Measurements from ENCODE around the gene JAGN1.
"Not testable (repeated sequence)": the region's sequence is repeated elsewhere in the genome, so short reads cannot be mapped to it uniquely, and the experiment has no call there.

Gene JAGN1

DNA sequence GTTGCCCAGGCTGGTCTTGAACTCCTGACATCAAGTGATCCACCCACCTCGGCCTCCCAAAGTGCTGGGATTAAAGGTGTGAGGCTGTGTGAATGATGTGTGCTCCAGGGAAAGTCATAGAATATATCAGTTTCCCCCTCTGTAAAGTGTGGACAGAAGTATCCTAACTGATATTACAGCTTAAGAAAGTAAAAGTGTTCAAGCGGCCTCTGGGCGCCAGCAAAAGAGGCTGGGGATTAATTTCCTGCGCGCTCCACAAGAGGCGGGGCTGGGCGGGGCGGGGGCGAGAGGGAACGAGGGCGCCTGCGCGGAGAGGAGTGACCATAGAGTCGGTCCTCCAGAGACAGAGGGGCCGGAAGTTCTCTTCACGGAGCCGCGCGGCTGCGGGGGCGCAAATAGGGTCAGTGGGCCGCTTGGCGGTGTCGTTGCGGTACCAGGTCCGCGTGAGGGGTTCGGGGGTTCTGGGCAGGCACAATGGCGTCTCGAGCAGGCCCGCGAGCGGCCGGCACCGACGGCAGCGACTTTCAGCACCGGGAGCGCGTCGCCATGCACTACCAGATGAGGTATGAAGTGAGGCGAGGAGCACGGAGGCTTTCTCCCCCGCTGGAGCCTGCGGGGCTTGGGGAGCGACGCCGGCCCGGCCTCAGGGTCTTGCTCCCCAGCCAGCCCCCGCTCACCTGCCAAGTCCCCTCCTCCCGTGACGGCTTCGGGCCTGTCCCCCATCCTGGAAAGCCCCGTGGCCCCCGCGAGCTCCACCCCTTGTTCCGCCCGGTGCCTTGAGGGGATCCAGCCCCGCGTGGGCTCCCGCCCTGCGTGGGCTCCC, at the start of gene JAGN1:
JAGN1 (plus strand) TSS at position 362 of the 823 bp plus-strand sequence; CDS start at position 475, 113 bp downstream.
- peak; percentile 90 for DNase-seq

- DNase-seq = no peak
Observed at GRCh38 chr3:9841015-9841414, 49.4 kb upstream of the JAGN1 start.

- DNase-seq = peak; percentile 97
Observed at GRCh38 chr3:9843715-9844438, 46.5 kb upstream of the JAGN1 start, which contains the start of gene RPUSD3. RPUSD3 (minus strand) TSS chr3:9844008; CDS start chr3:9843990, 18 bp downstream.

DNA sequence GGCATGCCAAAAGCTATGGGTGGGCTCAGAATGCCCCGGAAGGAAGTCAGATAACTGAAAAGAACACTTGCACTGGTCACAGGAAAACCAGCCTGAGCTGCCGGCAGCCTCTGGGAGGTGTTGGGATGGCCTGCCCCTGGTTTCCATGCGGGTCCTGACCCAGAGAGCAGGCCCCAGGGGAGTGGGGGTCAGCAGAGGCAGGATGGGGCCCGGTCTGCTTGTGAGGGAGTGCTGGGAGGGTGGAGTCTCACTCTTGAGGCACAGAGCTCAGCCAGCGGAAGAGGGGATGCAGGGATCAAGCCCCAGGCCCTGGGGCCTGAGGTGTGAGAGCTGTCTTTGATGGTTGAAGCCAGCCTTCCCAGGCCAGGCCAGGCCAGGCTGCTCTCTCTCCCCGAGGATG, 44.2 kb upstream of the JAGN1 start:
- no peak for DNase-seq

GRCh38 chr3:9846931-9847488, 43.4 kb upstream of the JAGN1 start:
- no peak for DNase-seq

DNA sequence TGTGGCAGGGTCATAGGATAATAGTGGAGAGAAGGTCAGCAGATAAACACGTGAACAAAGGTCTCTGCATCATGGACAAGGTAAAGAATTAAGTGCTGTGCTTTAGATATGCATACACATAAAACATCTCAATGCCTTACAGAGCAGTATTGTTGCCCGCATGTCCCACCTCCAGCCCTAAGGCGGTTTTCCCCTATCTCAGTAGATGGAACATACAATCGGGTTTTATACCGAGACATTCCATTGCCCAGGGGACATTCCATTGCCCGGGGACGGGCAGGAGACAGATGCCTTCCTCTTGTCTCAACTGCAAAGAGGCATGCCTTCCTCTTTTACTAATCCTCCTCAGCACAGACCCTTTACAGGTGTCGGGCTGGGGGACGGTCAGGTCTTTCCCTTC, 42.5 kb upstream of the JAGN1 start:
- DNase-seq = not testable (repeated sequence)

DNA sequence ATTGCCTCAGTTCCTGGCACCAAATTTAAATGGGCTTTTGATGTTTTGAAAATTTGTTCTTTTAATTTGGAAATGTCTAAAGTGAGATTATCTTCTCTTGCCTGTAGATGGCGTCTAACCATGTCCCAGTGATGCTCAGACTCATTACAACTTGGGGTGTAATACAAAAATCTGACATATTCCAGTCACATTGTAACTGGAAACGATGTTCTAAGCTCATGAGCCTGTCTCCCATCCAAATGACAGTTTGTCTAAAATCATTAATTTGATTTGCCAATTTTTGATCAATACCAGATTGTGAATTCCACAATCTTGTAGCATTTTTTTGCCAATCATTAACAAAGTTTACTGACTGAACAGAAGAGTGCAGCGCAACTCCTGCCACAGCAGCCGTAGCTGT, 41.5 kb upstream of the JAGN1 start:
- not testable (repeated sequence) for DNase-seq

GRCh38 chr3:9851383-9851782, 39.0 kb upstream of the JAGN1 start:
- not testable (repeated sequence) for DNase-seq

- DNase-seq = not testable (repeated sequence)
Observed at GRCh38 chr3:9851926-9852325, 38.5 kb upstream of the JAGN1 start.

GRCh38 chr3:9852528-9852927, 37.9 kb upstream of the JAGN1 start:
- DNase-seq = no peak

- DNase-seq = not testable (repeated sequence)
Observed at GRCh38 chr3:9854291-9854940, 36.0 kb upstream of the JAGN1 start.

DNA sequence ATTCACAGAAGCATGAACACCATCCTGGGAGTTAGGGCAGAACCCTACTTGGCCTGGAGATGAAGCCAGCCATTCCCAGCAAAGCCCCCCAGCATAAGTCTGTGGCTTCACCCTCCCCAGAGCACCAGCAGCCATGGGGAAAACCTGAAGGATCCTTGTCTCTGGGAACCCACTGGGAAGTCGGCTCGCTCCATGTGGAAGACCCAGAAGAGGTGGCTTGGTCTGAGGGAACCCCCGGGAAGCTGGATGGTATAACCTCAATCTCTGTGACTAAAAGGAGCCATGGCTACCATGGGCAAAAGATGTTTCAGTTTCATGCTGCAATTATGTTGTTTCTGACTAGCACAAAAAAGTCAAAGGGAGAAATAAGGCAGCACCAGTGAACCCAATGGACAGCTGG, 34.8 kb upstream of the JAGN1 start:
- DNase-seq = no peak

DNA sequence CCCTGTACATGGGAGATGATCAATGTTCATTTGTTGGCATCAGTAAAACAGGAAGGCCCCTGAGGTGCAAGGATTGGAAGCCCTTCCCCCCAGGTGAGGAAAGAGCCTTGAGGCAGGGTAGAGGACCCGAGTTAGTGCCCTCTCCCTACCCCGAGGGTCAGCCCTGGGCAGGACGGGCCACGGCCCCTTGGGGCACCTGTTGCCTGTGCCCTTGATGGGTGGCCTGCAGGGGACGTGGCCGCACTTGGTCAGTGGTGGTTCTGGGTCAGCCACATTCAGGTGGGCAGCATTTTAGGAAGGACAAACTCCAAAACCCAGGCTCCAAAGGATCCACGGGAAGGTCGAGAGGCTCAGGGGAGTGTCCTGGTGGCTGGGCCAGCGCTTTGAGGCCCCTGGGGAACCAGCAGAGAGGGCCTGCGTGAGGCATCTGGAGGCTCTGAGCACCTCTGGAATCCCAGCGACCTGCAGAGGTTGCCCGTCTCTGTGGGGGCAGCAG, 30.8 kb upstream of the JAGN1 start:
- DNase-seq = no peak

DNA sequence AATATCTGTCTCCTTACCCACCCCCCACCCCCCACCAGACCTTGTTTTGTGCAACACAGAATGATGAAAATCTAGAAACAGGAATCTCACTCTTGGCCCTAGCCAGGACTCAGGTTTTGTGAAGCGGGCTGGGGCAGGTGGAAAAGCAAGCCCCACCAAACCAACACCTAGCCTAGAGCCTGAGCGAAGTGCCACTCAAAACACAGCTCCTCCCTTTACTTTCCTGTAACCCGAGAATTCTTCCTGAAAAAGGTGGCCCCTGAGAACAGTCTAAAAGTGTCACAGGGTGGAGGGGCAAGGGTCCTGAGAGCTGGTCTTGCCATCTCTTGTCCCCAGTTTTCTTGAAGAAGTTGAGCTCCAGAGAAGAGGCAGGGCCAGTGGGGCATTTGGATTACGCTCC, 29.2 kb upstream of the JAGN1 start:
- no peak for DNase-seq

DNA sequence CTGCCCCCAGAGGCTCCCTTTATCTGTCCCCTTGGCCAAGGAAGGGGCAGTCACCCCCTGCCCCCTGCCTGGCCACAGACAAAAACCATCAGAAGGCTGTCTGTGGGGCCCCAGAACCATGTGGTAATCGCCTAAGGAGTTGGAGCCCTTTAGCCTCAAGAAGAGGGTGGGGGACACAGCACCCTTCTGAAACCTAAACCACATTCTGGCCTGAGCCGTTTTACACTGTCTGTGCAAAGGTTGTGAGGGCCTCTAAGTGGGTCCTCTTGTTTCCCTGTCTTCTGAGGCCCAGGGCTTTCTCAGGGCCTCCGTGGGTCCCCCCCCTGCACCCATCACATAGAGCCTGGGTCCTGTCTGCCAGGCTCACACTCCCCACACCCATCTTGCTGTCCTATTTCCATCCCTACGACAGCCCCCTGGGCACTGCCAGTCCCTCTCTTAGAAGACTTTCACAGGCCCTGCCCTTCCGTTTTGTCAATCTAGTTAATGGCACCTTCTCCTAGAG, 28.7 kb upstream of the JAGN1 start:
- DNase-seq = no peak

GRCh38 chr3:9862391-9863057, 27.9 kb upstream of the JAGN1 start:
- peak; percentile 44 for DNase-seq

DNA sequence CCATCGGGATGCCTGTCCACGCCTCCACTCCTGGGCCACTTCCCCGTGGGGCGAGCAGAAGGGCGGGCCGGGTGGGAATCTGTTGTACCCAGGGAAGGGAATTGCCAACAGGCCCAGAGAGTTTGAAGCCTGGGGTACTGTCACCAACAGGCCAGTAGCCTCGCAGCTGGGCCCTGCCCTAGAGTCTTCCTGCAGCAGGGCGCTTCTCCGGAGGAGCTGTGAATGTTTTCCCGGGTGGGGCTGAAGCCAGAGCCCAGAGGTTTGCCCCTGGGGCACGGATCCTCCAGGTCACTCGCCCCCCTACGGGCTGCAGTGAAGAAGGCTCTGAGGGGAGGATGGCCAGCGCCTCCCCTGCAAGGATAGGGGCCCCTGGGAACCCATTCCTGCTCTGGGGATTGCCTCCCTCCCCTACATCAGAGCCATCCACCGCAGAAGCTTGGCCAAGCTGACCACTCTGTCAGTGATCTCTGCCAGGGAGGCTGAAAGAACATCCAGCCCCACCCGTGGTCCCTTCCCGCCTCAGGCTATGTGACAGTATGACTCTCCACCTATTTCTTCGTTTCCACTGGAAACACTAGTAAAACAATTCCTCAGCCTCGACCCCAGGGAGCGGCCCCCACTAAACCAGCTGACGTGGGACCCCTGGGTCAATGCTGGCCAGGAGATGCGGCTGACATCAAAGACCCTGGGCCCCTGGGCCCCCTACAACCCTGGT, 27.2 kb upstream of the JAGN1 start:
- no peak for DNase-seq

DNA sequence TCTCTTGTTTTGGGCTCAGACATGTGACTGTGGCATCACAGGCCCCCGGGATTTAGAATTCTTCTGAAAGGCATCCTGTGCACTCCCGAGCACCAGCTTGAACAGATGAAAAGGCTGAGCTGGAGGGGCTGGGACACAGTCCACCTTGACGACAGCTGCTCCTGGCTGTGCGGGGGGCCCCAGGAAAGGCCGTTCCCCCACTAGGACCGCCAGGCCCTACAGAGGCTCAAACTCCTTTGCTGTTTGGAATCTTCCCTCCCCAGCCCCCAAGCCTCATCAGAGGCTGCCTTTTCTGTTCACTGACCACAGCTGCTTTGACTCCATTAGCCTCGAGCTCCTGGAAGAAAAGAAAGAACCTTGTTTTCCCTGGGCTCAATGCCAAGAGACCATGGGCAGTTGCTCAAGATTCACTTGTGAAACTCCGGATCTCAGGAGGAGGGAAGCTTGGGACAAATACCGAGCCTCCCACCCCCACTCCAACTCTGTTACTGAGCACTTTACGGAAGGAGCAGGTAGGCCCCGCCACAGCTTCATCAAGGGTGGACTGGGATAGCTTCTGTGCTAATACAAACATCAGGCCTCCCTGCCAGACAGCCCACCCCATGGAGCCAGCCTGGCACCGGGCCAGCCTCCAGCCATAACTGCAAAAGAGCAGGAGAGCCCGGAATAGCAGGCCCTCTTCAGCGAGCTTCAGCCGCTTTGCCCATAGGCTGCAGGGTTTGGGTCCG, 26.0 kb upstream of the JAGN1 start:
- no peak for DNase-seq

DNA sequence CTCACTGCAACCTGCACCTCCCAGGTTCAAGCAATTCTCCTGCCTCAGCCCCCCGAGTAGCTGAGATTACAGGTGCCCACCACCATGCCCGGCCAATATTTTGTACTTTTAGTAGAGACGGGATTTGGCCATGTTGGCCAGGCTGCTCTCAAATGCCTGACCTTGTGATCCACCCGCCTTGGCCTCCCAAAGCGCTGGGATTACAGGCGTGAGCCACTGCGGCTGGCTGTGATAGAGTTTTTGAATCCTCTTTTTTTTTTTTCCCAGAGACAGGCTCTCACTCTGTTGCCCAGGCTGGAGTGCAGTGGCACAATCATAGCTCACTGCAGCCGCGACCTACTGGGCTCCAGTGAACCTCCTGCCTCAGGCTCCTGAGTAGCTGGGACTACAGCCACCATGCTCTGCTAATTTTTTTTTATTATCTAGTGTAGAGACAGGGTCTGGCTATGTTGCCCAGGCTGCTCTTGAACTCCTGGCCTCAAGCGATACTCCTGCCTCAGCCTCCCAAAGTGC, 25.2 kb upstream of the JAGN1 start:
- DNase-seq = not testable (repeated sequence)

GRCh38 chr3:9866639-9867038, 23.8 kb upstream of the JAGN1 start:
- DNase-seq = no peak

- no peak for DNase-seq
Observed at GRCh38 chr3:9867106-9867505, 23.3 kb upstream of the JAGN1 start.
